IPS-NIHi7 (cell line): ENCODE measurements around the gene ALG14.

Experiments used
- DNase-seq: peaks from one replicate; pipeline ENCODE4 v3.0.0; 2012; ENCODE audit warnings: mixed read lengths; ENCODE audit errors: extremely low spot score

ALG14 gene

DNA sequence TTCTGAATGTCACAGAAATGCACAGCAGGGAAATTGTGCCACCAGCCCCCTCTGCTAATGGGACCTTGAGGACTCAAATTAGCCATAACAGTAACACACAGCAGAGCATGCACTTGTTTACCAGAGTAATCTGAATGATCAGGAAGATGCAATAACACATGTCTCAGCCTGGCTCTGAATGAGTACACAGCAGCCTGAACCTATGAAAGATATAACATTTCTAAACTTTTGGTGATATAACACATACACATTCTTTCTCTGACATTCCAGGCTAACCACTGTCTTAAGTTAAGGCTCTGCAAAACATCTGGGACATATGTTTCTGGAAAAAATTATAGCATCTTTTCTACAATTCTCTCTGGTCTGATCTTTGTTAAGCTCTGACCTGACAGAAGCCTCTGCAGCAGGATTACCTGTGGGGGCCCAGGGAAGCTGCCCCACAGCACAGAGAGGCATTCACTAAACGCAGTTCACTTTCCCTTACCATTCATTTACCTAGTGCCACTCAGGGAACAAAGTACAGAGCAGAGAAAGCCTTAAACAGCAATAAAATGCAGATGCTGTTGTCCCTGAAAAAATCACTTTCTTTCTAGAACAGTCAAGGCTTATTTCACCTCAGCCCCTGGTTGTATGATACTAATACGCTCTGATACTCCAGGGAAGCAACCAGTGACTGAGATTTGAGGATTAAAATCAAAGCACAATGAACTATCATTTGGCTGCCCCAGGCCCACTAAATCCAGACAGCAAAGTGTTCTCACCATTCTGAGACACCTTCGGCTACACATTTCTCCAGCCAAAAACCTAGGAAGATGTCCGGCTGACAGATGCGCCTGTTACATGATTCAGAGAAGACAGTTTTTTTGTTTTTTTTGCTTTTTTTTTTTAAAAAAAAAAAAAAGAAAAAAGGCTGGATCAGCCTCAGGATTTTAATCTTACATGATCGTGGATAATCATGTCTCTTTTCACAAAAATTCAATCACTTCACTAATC lies 91.9 kb downstream of the ALG14 start:
- DNase-seq: no peak

DNA sequence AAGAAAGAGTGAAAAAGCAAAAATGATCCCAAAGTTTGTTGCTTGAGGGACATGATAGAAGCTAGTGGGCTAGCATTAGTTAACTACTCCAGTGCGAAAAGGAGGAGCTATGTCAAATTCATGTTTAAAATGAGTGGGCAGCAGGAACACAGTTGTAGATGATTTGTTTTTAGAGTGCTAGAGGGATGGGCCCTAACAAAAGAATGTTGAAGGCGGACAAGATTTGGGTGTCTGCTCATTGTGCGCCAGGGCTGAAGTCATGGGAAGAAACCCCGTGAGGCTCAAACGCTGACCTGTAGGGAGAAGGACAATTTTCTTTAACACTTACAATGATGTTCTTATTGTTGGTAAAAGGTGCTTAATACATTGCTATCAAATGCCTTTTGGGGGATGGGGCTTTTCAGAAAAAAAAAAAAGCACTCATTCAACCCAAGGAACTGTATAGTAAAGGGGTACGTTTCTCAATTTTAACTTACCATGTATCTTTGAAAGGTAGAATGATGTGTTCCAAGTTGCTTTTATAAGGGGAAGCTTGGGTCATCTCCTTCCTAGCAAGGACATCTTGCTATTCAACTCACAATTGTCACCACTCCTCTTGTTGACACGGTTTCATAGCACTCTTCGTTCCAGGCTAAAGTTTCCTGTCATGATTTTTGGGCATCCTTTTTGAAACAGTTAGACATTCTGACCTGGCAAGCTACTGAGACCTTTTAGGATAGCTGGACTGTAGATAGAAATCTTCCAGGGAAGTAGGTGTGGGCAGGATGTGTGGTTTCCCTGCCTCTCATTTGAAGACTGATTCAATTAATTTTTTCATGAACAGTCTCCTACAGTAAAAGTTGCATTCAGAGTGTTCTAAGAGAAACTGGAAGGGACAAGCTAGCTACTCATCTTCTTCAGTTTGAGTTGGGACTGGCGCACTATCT lies 92.8 kb downstream of the ALG14 start:
- no peak for DNase-seq

- no peak for DNase-seq
Observed at GRCh38 chr1:94979131-94979530, 93.6 kb downstream of the ALG14 start.

DNA sequence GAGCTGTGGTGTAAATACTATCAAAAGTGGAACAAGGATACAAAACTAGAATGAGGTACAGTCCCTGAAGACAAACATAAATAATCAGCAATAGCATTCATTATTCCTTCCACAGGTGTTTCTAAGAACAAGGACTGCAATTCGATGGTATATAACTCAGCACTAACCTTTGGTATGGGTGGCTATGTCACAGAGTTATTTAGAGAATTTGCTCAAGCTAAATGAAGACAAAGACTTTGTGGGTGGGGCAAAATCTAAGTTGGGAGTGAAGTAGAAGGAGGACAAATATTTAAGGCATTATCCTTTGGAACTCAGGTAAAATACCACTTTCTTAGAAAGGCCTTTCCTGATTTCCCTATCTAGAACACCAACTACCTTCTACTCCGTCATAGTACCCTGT lies 94.3 kb downstream of the ALG14 start:
- no peak for DNase-seq

GRCh38 chr1:94976971-94977548 lies 95.7 kb downstream of the ALG14 start:
- DNase-seq: no peak

DNA sequence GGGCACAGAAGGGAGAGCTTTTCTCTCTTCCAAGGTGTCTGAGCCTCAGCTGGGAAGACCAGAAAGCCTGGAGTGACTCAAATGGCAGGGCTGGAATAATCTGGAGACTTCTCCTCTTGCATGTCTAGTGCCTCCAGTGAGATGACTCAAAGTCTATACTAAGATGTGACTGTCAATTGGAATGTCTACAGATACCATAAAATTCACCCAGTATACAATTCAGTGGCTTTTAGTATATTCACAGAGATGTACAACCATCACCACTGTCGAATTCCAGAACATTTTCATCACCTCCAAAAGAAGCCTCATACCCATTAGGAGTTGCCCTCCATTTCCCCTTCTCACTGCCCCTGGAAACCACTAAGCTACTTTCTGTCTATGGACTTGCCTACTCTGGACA lies 97.9 kb downstream of the ALG14 start:
- no peak for DNase-seq

GRCh38 chr1:94974241-94974640 lies 98.5 kb downstream of the ALG14 start:
- no peak for DNase-seq

DNA sequence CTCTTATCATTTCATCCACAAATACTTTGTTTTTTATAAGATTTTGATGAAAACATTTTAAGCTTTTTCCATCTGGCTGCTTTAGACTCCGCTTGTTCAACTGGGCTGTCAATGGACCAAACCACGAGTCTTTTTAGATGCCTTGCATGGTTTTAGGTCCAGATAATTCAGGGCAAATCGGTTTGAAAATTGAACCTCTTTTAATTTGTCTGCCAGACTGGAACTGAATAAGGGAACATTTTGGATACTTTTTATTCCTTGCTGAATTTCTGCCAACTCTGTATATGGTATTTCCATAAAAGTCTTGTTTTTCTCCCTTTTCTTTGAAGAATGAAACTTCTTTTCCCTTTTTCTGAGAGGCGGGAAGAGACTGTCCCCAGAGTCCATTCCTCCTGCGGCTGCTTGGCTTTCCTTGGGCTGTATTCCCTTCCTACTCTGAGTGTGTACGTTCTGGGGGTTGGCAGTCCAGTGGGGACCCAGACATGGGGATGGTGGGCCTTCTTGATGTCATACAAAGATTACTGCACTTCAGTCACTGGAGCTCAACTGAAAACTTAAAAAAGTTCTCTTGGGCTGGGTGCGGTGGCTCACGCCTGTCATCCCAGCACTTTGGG lies 99.3 kb downstream of the ALG14 start:
- no peak for DNase-seq

- DNase-seq: no peak
Observed at GRCh38 chr1:94971491-94971924, 101.2 kb downstream of the ALG14 start.

DNA sequence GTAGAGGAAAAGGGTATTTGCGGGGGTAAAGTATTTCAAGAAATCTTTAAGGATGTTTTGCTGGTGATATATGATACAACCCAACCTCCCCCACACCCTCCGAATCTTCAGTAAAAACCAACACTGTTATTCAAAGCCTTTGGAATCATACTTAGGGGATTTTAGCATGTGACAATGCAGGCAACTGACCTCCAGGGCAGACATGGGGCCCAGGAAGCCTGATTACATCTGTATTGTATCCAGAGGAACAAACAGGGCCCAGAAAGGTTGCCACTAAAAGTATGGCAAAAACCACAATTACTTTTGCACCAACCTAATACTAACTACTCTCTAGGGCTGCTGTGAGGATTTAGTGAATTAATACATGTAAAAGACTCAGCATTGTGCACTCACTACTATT lies 102.0 kb downstream of the ALG14 start:
- DNase-seq: peak; percentile 39

GRCh38 chr1:94969137-94969536 lies 103.6 kb downstream of the ALG14 start:
- DNase-seq: no peak

DNA sequence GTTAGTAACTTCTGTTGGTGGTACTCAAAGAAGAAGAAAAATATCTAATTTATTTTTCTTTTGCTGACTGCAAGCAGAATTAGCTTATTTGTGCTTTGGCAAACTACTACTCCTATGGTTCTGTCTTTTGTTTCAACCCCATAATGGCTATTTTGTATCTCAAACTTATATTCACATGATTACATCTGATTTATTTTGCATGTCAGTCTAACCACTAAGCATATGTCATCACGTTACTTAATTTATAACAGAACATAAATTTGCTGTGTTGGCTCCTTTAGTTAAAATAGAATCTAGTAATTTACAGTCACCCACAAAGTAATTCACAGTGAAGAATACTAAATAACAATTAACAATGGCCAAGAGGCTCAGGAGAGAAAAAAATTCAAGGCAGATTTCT lies 106.7 kb downstream of the ALG14 start:
- DNase-seq: no peak

GRCh38 chr1:94963864-94964263 lies 108.9 kb downstream of the ALG14 start:
- DNase-seq: no peak

GRCh38 chr1:94962409-94963265 lies 110.1 kb downstream of the ALG14 start:
- no peak for DNase-seq

- no peak for DNase-seq
Observed at GRCh38 chr1:94961988-94962387, 110.8 kb downstream of the ALG14 start.

- no peak for DNase-seq
Observed at GRCh38 chr1:94961582-94961981, 111.2 kb downstream of the ALG14 start.

GRCh38 chr1:94958081-94958480 lies 114.7 kb downstream of the ALG14 start:
- no peak for DNase-seq

DNA sequence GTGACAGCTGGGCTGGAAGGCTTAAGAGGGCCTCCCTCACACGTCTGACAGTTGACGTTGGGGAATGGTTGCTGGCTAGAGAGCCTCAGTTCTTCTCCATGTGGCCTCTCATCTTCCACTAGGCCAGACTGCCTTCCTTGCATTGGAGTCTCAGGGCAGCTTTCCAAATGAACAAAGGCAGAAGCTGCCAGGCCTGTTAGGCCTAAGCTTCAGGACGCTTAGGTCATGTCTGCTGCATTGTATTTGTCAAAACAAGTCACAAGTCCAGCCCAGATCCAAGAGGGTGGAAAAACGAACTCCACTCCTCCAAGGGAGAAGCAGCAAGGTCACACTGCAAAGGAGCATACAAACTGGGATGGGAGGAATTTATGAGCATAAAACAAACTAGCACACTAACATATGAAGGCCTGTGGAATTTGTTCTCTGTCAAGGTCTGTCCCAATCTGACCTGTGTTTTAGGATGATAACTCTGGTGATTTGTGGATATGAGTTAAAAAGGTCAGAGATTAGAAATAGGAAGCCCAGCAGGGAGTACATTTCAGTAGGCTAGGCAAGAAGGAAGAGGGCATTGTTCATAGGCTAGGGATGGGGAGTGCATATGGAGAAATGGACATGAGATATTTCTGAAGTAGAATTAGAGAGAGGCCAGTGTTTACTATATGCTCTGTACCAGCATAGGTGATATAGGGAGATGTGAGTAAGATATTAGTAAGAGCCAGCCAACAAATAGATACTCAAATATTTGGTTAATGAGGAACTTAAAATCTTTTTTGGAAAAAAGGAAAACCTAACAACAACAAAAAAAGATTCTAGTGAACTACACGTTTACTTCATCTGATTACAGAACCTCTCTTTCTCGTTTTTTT lies 116.8 kb downstream of the ALG14 start:
- no peak for DNase-seq
